Middle frontal gyrus (tissue), 1 donor: Measurements from ENCODE around the gene HAL.

ENCODE experiments used
- DNase-seq: peaks from one replicate; pipeline ENCODE4 v3.0.0-alpha.2; 2015; ENCODE audit warnings: low spot score; ENCODE audit errors: extremely low spot score

The HAL gene

GRCh38 chr12:95942524-95943329 is 53.4 kb downstream of the HAL start, which contains the start of gene CCDC38:
CCDC38 (minus strand) TSS chr12:95942614; CDS start chr12:95936509, 6,105 bp downstream.
- peak; percentile 55 for DNase-seq

- no peak for DNase-seq
These were observed 54.0 kb downstream of the HAL start for GRCh38 chr12:95942101-95942523.

GRCh38 chr12:95940514-95940913 is 55.6 kb downstream of the HAL start:
- DNase-seq, result no peak
